ENCODE data around the gene AGAP1. TPM values are rescaled to one million over a fixed set of nuclear protein-coding genes. Genes with fewer than 3 reads are reported as not detected.

AGAP1 gene
- total and polyA plus RNA-seq, 8 donors: 5.0 to 27.6 (median 17.4) TPM

DNA sequence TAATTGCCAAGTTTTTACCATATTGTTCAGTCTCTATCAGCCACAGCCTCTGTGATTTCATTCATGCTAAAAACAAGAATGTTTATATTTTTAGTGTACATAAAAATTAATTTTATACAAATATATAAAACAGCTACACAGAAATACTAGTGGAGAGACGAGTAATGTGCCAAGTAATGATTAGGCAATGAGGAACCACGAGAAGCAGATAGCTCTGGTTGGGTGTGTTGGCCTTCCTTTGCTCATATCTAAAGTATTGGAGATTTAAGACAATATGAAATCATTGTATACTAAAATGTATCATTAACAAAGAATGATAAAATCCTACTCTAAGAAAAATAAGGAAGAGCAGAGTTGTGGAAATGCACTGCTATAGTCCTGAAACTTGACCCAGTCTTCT, 326.7 kb downstream of the AGAP1 start:
- WGBS, 2 donors: 65 to 70% methylated on average over 2 of the region's 2 CpGs
- no peak overlapping the region for H3K27ac ChIP-seq
- no peaks in the 10 kb centered on the region for H3K4me1 ChIP-seq
- intact Hi-C loops (cut with DNase I): no loop called here
- no peak for FAIRE-seq
- no peak overlapping the region for H3K4me3 ChIP-seq
- TF ChIP-seq, protein P1, sequence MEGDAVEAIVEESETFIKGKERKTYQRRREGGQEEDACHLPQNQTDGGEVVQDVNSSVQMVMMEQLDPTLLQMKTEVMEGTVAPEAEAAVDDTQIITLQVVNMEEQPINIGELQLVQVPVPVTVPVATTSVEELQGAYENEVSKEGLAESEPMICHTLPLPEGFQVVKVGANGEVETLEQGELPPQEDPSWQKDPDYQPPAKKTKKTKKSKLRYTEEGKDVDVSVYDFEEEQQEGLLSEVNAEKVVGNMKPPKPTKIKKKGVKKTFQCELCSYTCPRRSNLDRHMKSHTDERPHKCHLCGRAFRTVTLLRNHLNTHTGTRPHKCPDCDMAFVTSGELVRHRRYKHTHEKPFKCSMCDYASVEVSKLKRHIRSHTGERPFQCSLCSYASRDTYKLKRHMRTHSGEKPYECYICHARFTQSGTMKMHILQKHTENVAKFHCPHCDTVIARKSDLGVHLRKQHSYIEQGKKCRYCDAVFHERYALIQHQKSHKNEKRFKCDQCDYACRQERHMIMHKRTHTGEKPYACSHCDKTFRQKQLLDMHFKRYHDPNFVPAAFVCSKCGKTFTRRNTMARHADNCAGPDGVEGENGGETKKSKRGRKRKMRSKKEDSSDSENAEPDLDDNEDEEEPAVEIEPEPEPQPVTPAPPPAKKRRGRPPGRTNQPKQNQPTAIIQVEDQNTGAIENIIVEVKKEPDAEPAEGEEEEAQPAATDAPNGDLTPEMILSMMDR (IDR thresholded peaks at IDR 0.05): no peak
- no peak for ATAC-seq
- H3K27me3 ChIP-seq: no peaks in the 10 kb centered on the region
- no peaks in the 10 kb centered on the region for H3K9me3 ChIP-seq
- no peak for DNase-seq
- H3K36me3 ChIP-seq: no peaks in the 10 kb centered on the region

DNA sequence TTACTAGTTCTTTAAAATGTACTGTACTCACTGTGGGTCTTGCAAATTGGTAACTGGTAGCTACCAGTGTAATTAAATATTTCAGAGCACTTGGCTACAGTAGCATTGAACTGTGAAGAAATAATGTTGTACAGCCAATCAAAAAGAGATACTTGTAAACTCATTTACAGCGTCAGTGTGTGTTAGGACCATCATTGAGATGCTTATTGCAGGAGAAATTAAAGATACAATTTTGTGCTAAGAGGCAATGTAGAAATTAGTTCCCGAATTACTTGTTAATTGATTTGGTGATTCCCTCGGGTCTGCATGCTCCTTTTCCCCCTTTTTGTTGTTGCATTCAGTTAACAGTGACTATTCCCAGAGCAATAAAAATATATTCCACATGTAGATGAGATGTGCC, 330.5 kb downstream of the AGAP1 start:
- Histone ChIP-seq H3K9me3 (no peaks in the 10 kb centered on the region), H3K36me3 (no peaks in the 10 kb centered on the region), H3K27me3 (no peaks in the 10 kb centered on the region), H3K4me1 (no peaks in the 10 kb centered on the region), H3K4me3 (no peak overlapping the region), H3K27ac (no peak overlapping the region)
- FAIRE-seq (no peak), DNase-seq (no peak), ATAC-seq (no peak)
- intact Hi-C loops (cut with DNase I): no loop called here
- 88 to 89% methylated on average over 3 of the region's 3 CpGs for WGBS, 2 donors
- TF ChIP-seq, protein P1 (IDR thresholded peaks at IDR 0.05): no peak

DNA sequence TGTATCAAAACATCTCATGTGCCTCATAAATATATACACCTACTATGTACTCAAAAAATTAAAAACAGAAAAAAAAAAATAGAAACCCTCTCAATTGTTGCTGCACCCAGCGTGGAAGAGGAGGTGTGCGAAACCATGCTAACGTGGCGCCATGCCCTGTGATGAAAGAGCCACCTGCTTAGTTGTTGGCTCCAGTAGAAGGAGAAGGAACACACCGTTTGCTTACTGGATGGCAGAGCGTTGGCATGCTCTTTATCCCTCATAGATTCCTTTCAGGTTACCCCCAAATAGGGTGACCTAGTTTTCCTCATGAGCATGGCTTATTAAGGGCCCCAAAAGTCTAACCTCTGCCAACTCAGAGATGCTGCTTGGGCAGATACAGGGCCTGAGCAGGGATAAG, 332.1 kb downstream of the AGAP1 start:
- FAIRE-seq (no peak), ATAC-seq (no peak), DNase-seq (no peak)
- H3K27me3 ChIP-seq: no peaks in the 10 kb centered on the region
- no peak overlapping the region for H3K4me3 ChIP-seq
- H3K9me3 ChIP-seq: no peaks in the 10 kb centered on the region
- intact Hi-C loops (cut with DNase I): no loop called here
- TF ChIP-seq, protein P1 (IDR thresholded peaks at IDR 0.05): no peak
- H3K27ac ChIP-seq: no peak overlapping the region
- no peaks in the 10 kb centered on the region for H3K36me3 ChIP-seq
- 96 to 98% methylated on average over 6 of the region's 6 CpGs for WGBS, 2 donors
- no peaks in the 10 kb centered on the region for H3K4me1 ChIP-seq

DNA sequence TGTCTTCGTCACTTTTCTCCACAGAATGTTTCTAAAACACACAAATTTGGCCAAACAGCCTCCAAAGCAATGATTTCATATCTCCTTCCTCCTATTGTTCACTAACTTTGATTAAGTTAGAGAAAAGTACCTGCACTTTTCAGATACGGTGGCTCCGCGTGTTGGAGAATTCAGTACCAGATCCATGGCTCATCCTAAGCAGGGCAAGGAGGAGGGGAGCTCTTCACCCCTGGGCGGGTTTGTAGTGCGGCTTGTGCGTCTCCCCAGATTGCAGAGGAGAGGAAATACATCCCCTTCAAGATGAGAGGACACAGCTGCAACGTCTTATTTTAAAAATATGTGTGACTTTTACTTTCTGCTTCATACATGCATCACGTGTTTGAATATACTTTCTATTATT, 333.0 kb downstream of the AGAP1 start:
- DNase-seq: no peak

DNA sequence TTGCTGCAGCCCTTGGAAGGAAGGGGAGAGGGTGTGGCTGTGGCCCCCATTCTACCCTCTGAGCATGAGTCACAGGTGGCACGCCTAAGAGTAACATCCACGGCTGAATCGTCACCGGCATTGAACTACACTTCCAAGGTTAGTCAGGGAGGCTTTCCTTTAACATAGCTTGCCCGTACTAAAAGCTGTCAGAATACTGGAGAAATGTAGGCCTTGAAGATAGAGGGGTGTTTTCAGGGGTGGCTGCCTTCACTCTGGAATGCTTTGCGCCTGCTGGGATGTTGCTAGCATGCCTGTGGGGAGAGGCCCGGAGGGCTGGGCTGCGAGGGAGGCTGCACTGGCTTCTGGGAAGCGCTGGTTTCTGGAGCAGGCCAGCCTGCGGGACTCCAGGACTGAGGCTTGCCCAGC, 333.7 kb downstream of the AGAP1 start:
- TF ChIP-seq, protein P1 (IDR thresholded peaks at IDR 0.05): no peak
- Histone ChIP-seq H3K27me3 (no peaks in the 10 kb centered on the region), H3K4me1 (no peaks in the 10 kb centered on the region), H3K27ac (no peak overlapping the region), H3K36me3 (no peaks in the 10 kb centered on the region), H3K9me3 (no peaks in the 10 kb centered on the region), H3K4me3 (no peak overlapping the region)
- 90 to 92% methylated on average over 10 of the region's 10 CpGs for WGBS, 2 donors
- ATAC-seq: no peak
- FAIRE-seq: no peak
- peak in 1 of 6 donors; percentile 41 for DNase-seq
- intact Hi-C loops (cut with DNase I): no loop called here

More for the DNA sequence above, 333.0 kb downstream of the AGAP1 start:
- H3K9me3 ChIP-seq: no peaks in the 10 kb centered on the region
- TF ChIP-seq, protein P1 (IDR thresholded peaks at IDR 0.05): no peak
- FAIRE-seq (no peak), ATAC-seq (no peak)
- H3K27ac ChIP-seq: no peak overlapping the region
- WGBS, 2 donors: 88 to 92% methylated on average over 9 of the region's 9 CpGs
- H3K4me1 ChIP-seq: no peaks in the 10 kb centered on the region
- no peaks in the 10 kb centered on the region for H3K27me3 ChIP-seq
- intact Hi-C loops (cut with DNase I): no loop called here
- H3K36me3 ChIP-seq: no peaks in the 10 kb centered on the region
- H3K4me3 ChIP-seq: no peak overlapping the region
